GM12878 (cell line): ENCODE measurements around the gene ZNF823.
A peak's percentile ranks its signal among the peaks of the same experiment; 100 is the strongest.

Source experiments
- BCL11A ChIP-seq: IDR thresholded peaks from 2 replicates; pipeline ENCODE4 v1.6.1; 2011; ENCODE audit warnings: low read depth, low read length
- CHD1 ChIP-seq: IDR thresholded peaks from 2 replicates; pipeline ENCODE4 v1.6.1; 2012; ENCODE audit warnings: low read depth, low read length, improper control_type of control experiment
- EZH2 ChIP-seq: IDR thresholded peaks from 2 replicates; pipeline ENCODE4 v1.6.1; 2012; ENCODE audit warnings: low read depth, mild to moderate bottlenecking, control low read depth, inconsistent platforms, low read length, borderline replicate concordance; ENCODE audit not compliant: control insufficient read depth
- JUND ChIP-seq: IDR thresholded peaks from 2 replicates; pipeline ENCODE4 v1.6.1; 2012; ENCODE audit warnings: low read depth, mild to moderate bottlenecking, low read length, improper control_type of control experiment, moderate library complexity
- NFYB ChIP-seq: IDR thresholded peaks from 2 replicates; pipeline ENCODE4 v1.6.1; 2011; ENCODE audit warnings: low read depth, mild to moderate bottlenecking, low read length, improper control_type of control experiment, moderate library complexity; ENCODE audit not compliant: insufficient read depth
- POLR2A ChIP-seq: IDR thresholded peaks from 2 replicates; pipeline ENCODE4 v1.6.1; 2011; ENCODE audit warnings: low read depth, mild to moderate bottlenecking, low read length
- POLR2AphosphoS2 ChIP-seq: IDR thresholded peaks from 2 replicates; pipeline ENCODE4 v1.6.1; 2011; ENCODE audit warnings: low read depth, mild to moderate bottlenecking, low read length, improper control_type of control experiment, moderate library complexity
- REST ChIP-seq: IDR thresholded peaks from 2 replicates; pipeline ENCODE4 v1.6.1; 2012; ENCODE audit warnings: mild to moderate bottlenecking, low read depth, low read length
- SMARCA5 ChIP-seq: fragments of 450-650 bp; IDR thresholded peaks from 2 replicates; pipeline ENCODE4 v1.6.1; 2017; ENCODE audit warnings: mild to moderate bottlenecking
- SMC3 ChIP-seq: IDR thresholded peaks from 2 replicates; pipeline ENCODE4 v1.6.1; 2011; ENCODE audit warnings: low read length, improper control_type of control experiment, borderline replicate concordance
- SP1 ChIP-seq: IDR thresholded peaks from one replicate; pipeline ENCODE4 v1.6.1; 2011; ENCODE audit warnings: low read depth, low read length
- SPI1 ChIP-seq: IDR thresholded peaks from 2 replicates; pipeline ENCODE4 v1.6.1; 2011; ENCODE audit warnings: low read depth, mild to moderate bottlenecking, low read length, moderate library complexity, borderline replicate concordance; ENCODE audit not compliant: insufficient read depth
- ZBTB33 ChIP-seq: fragments of 450-650 bp; IDR thresholded peaks from 2 replicates; pipeline ENCODE4 v1.6.1; 2017; ENCODE audit warnings: mild to moderate bottlenecking
- ZNF274 ChIP-seq: IDR thresholded peaks from one replicate; pipeline ENCODE4 v1.8.0; 2011; ENCODE audit not compliant: insufficient read length, insufficient read depth

GRCh38 chr19:11694533-11695439 lies 44.0 kb downstream of the ZNF823 start:
- no peak for TF ChIP-seq EZH2
- TF ChIP-seq POLR2A, result peak; percentile 74
- TF ChIP-seq SP1, result peak; percentile 79
- TF ChIP-seq CHD1, result no peak
- no peak for TF ChIP-seq JUND
- TF ChIP-seq NFYB, result peak; percentile 93
- no peak for TF ChIP-seq REST
- no peak for TF ChIP-seq SMARCA5
- TF ChIP-seq POLR2AphosphoS2, result no peak
- no peak for TF ChIP-seq ZNF274
- TF ChIP-seq ZBTB33, result no peak
- TF ChIP-seq SMC3, result no peak
- TF ChIP-seq BCL11A, result no peak
- no peak for TF ChIP-seq SPI1
